Liver (tissue), 3 donors: ENCODE results near the gene LIPC.

Experiments used
- CTCF ChIP-seq: fragments of 150-350 bp; IDR thresholded peaks from 2 replicates; pipeline ENCODE4 v1.5.1; 2017; ENCODE audit warnings: improper control_type of control experiment, low read depth, low read length; ENCODE audit not compliant: missing input control
- FOXA2 ChIP-seq: IDR thresholded peaks from 2 replicates; pipeline ENCODE4 v1.6.1; 2016; ENCODE audit warnings: antibody characterized with exemption
- GABPA ChIP-seq, 2 donors: IDR thresholded peaks in 1 of 2; conservative IDR thresholded peaks in 1 of 2; 2 replicates each; pipeline ENCODE4 v1.6.1; 2016; ENCODE audit warnings: antibody characterized with exemption in 2 of 2, mild to moderate bottlenecking in 1 of 2, moderate library complexity in 1 of 2
- MAX ChIP-seq: IDR thresholded peaks from 2 replicates; pipeline ENCODE4 v1.6.1; 2016; ENCODE audit warnings: antibody characterized with exemption
- RAD21 ChIP-seq, 2 donors: IDR thresholded peaks; 2 replicates each; pipeline ENCODE4 v1.6.1; 2016; ENCODE audit warnings: antibody characterized with exemption in 2 of 2, mild to moderate bottlenecking in 2 of 2
- REST ChIP-seq: IDR thresholded peaks from 2 replicates; pipeline ENCODE4 v1.6.1; 2016; ENCODE audit warnings: antibody characterized with exemption, mild to moderate bottlenecking
- TAF1 ChIP-seq: conservative IDR thresholded peaks from 2 replicates; pipeline ENCODE4 v1.6.1; 2016; ENCODE audit warnings: antibody characterized with exemption, mild to moderate bottlenecking
- YY1 ChIP-seq: IDR thresholded peaks from 2 replicates; pipeline ENCODE4 v1.6.1; 2016; ENCODE audit warnings: antibody characterized with exemption, mild to moderate bottlenecking
- ZBTB33 ChIP-seq: IDR thresholded peaks from 2 replicates; pipeline ENCODE4 v1.6.1; 2016; ENCODE audit warnings: antibody characterized with exemption
- donor health status: healthy.
- donor health status: healthy.

- no peak for TF ChIP-seq ZBTB33
- no peak for TF ChIP-seq CTCF
- TF ChIP-seq MAX: no peak
- TF ChIP-seq RAD21 (IDR thresholded peaks at IDR 0.05): no peak
- TF ChIP-seq GABPA (IDR thresholded peaks at IDR 0.05 in 1 of 2, conservative IDR thresholded peaks at IDR 0.05 in 1 of 2): no peak
- TF ChIP-seq REST: no peak
- TF ChIP-seq YY1: no peak
- no peak for TF ChIP-seq TAF1
- no peak for TF ChIP-seq FOXA2
Observed at GRCh38 chr15:58388211-58388610, 43.6 kb upstream of the LIPC start.
